ENCODE results near the gene IMPG1.

IMPG1 gene

DNA sequence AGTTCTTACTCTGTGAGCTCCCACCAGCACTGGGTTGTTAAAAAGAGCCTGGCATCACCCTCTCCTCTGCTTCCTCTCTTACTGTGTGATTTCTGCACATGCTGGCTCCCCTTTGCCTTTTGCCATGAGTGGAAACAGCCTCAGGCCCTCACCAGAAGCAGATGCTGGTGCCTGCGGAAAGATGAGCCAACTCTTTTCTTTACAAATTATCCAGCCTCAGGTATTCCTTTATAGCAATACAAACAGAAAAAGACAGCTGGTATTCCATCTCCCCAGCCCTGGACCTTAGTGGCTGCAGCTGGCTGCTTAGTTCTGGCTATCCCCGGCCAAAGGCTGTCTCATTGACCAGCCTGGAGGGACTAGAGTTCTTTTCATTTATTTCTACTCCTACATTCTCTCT lies 129.1 kb downstream of the IMPG1 start:
- in situ Hi-C loops (cut with MboI; ENCODE audit: low pct_unique_long_range_greater_than_20kb, low sequenced_read_pairs, unreplicated experiment) = no loop called here
- no peak for DNase-seq (ENCODE audit: low spot score)
- TF ChIP-seq, protein P1, sequence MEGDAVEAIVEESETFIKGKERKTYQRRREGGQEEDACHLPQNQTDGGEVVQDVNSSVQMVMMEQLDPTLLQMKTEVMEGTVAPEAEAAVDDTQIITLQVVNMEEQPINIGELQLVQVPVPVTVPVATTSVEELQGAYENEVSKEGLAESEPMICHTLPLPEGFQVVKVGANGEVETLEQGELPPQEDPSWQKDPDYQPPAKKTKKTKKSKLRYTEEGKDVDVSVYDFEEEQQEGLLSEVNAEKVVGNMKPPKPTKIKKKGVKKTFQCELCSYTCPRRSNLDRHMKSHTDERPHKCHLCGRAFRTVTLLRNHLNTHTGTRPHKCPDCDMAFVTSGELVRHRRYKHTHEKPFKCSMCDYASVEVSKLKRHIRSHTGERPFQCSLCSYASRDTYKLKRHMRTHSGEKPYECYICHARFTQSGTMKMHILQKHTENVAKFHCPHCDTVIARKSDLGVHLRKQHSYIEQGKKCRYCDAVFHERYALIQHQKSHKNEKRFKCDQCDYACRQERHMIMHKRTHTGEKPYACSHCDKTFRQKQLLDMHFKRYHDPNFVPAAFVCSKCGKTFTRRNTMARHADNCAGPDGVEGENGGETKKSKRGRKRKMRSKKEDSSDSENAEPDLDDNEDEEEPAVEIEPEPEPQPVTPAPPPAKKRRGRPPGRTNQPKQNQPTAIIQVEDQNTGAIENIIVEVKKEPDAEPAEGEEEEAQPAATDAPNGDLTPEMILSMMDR (IDR thresholded peaks at IDR 0.05; ENCODE audit: extremely low read depth, insufficient read depth, missing control alignments) = no peak

DNA sequence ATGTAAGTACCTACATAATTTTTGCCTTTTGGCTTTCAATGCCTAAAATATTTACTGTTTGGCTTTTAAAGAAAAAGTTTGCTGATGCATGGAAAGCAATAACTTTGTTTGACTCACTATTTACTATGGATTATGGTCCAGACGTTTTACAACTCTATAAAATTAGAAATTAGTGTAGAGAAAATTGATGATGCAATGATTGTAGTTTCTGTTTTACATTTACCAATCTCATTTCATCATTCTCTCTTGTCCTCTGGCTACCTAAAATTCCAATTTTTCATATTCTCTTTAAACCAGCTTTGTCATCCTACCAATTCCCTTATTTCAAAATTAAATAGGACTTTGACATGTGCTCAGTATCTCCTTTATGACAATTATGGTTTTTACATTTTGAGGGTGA lies 131.0 kb downstream of the IMPG1 start:
- no peak for DNase-seq (ENCODE audit: low spot score)
- TF ChIP-seq, protein P1 (IDR thresholded peaks at IDR 0.05; ENCODE audit: extremely low read depth, insufficient read depth, missing control alignments) = no peak
- in situ Hi-C loops (cut with MboI; ENCODE audit: low pct_unique_long_range_greater_than_20kb, low sequenced_read_pairs, unreplicated experiment) = no loop called here

DNA sequence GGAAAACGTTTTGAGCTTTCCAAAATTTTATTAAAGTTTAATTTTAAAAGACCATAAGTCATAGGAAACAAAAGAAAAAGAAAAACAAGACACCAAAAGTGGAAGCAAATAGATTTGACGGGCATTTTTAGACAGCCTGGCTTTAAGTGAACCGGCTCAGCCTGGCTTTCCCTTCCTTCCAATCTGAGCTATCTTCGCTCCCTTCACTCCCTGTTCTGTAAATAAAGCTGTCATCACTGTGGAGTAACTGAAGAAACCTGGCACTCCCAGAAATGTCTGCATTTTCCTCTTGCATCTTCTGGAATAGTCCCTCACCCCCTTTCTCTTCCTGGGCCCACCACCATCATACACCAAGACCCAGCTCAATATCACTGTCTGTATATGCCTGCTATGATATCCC lies 131.9 kb downstream of the IMPG1 start:
- no peak for DNase-seq (ENCODE audit: low spot score)
- TF ChIP-seq, protein P1 (IDR thresholded peaks at IDR 0.05; ENCODE audit: extremely low read depth, insufficient read depth, missing control alignments) = no peak
- in situ Hi-C loops (cut with MboI; ENCODE audit: low pct_unique_long_range_greater_than_20kb, low sequenced_read_pairs, unreplicated experiment) = no loop called here

DNA sequence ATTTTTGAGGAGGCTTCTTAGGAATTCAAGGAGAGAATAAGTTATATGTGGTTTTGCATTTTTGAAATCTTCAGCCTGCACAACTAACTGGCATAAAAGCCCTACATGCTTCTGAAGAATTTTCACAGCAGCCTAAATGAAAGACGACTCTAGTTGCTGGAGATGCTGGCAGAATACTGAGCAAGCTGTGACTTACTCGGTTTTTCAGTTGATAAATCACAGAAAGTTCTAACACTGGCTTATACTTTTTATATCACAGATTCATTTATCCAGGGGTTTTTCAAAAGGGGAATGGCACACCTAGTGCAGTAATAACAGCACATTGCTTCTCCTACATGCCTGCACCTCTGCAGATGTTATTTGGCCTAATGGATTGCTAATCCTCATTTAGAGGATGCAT lies 134.6 kb downstream of the IMPG1 start:
- TF ChIP-seq, protein P1 (IDR thresholded peaks at IDR 0.05; ENCODE audit: extremely low read depth, insufficient read depth, missing control alignments) = no peak
- in situ Hi-C loops (cut with MboI; ENCODE audit: low pct_unique_long_range_greater_than_20kb, low sequenced_read_pairs, unreplicated experiment) = no loop called here
- no peak for DNase-seq (ENCODE audit: low spot score)

DNA sequence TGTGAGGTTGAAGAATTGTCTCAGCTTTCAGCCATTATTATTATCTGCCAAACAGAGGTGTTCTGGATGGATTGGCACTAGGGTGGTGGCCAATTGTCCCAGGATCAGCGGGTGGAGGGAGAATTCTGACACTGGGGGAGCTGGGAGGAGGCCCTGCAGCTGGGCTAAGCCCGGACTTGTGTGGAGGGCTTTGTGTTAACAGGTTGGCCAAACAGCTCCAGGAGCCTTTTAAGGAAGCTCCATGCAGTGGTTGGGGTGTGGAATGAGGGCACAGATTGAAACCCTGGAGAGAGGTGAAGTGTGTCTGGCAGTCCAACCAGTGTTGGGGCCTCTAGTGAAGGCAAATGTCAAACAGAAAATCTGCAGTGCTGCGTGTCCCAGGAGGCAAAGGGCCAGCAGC lies 135.8 kb downstream of the IMPG1 start:
- no peak for DNase-seq (ENCODE audit: low spot score)
- in situ Hi-C loops (cut with MboI; ENCODE audit: low pct_unique_long_range_greater_than_20kb, low sequenced_read_pairs, unreplicated experiment) = no loop called here
- TF ChIP-seq, protein P1 (IDR thresholded peaks at IDR 0.05; ENCODE audit: extremely low read depth, insufficient read depth, missing control alignments) = no peak

DNA sequence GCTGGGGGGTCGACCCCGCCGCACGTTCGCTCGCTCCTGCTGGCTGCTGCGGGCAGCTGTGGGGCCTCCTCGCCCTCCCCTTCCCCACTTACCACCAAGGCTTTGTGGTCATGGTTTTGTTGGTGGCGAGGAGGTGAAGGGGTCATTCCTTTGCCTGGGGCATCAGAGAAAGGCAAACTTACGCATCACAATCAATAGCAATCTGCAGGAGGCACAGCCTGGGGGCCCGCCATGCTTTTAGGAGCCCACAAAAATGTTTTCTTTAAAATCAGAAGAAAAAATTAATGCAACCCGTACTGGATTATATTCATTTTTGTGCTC lies 137.0 kb downstream of the IMPG1 start:
- no peak for DNase-seq (ENCODE audit: low spot score)
- in situ Hi-C loops (cut with MboI; ENCODE audit: low pct_unique_long_range_greater_than_20kb, low sequenced_read_pairs, unreplicated experiment) = no loop called here
- TF ChIP-seq, protein P1 (IDR thresholded peaks at IDR 0.05; ENCODE audit: extremely low read depth, insufficient read depth, missing control alignments) = no peak
